Immature natural killer cell (primary cell): ENCODE measurements around the gene LSS. TPM values are rescaled to one million over a fixed set of nuclear protein-coding genes. Genes with fewer than 3 reads are reported as not detected.

ENCODE experiments used
- DNase-seq, 3 donors: peaks; one replicate each; pipeline ENCODE4 v3.0.0; 2022; ENCODE audit warnings: mixed read lengths in 1 of 3
- H3K27ac Mint-ChIP-seq, 6 donors: one replicate each; pipeline ENCODE4 v1.8.0; 2020; ENCODE audit warnings: mixed read lengths in 6 of 6, mild to moderate bottlenecking in 5 of 6, inconsistent platforms in 4 of 6, moderate library complexity in 3 of 6
- H3K27me3 Mint-ChIP-seq, 3 donors: one replicate each; pipeline ENCODE4 v1.8.0; 2020 to 2021; ENCODE audit warnings: low read depth in 3 of 3, mild to moderate bottlenecking in 3 of 3, mixed read lengths in 3 of 3, moderate library complexity in 3 of 3, inconsistent platforms in 1 of 3
- H3K36me3 Mint-ChIP-seq, 3 donors: one replicate each; pipeline ENCODE4 v1.8.0; 2020; ENCODE audit warnings: mixed read lengths in 3 of 3, inconsistent platforms in 2 of 3, mild to moderate bottlenecking in 2 of 3
- H3K4me1 Mint-ChIP-seq, 2 donors: one replicate each; pipeline ENCODE4 v1.8.0; 2020; ENCODE audit warnings: inconsistent platforms in 2 of 2, mild to moderate bottlenecking in 2 of 2, mixed read lengths in 2 of 2, moderate library complexity in 1 of 2
- H3K4me3 Mint-ChIP-seq, 5 donors: one replicate each; pipeline ENCODE4 v1.8.0; 2020; ENCODE audit warnings: mild to moderate bottlenecking in 5 of 5, mixed read lengths in 5 of 5, inconsistent platforms in 3 of 5, moderate library complexity in 3 of 5
- H3K9me3 Mint-ChIP-seq, 6 donors: one replicate each; pipeline ENCODE4 v1.8.0; 2020; ENCODE audit warnings: mild to moderate bottlenecking in 6 of 6, mixed read lengths in 6 of 6, inconsistent platforms in 4 of 6, moderate library complexity in 3 of 6
- polyA plus RNA-seq, 3 donors: library from polyadenylated mRNA; unstranded; fragments of 300-500 nt; fragmentation: Illumina TruSeq; gene quantifications; one replicate each; pipeline ENCODE4 v1.2.3, GENCODE V29; 2021

LSS gene
- polyA plus RNA-seq, result 10 to 100 TPM; 11.3 to 26.2 (median 13.9) TPM

DNA sequence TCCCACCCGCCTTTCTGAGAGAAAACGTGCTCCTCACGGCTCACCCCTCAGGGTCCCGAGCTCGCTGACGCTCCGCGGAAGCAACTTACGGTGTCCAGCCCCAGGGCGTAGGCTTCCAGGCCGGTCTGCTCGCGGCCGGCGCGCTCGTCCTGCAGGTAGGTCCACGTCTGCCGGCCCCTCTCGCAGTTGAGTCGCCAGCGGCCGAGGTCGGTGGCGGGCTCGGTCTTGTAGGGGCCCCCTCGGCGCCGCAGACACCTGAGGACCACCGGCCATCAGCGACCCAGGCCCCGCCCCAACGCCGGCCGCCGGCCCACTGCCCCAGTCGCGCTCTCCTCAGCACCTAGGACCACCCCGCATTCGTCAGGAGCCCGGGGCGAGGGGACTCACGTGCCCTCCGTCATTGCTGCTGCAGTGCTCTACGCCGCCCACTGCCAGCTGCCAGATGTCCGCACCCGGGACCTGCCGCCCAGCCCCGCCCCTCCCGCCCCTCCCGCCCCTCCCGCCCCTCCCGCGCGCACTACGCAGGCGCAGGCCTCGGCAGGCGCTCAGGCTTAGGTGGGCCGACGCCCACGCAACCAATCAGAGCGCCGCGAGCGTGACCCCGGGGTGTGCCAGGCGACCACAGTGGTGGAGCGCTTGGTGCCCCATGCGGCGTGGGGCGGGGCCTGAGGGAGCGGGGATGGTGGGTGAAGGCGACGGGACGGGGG lies at the start of gene LSS:
Gene LSS (minus strand): TSS at position 430 of the 707 bp plus-strand sequence. CDS start 29 bp downstream, at position 401.
- DNase-seq, result peak; percentile 97 to 98 (median 97)
- peaks cover 0 to 13% (median 2%) of the 10 kb centered on the region in 3 donors for H3K27me3 Mint-ChIP-seq
- H3K4me1 Mint-ChIP-seq, result peaks cover 60 to 79% of the 10 kb centered on the region in 2 donors
- H3K36me3 Mint-ChIP-seq, result peaks cover 0 to 12% (median 4%) of the 10 kb centered on the region in 3 donors
- no peaks in the 10 kb centered on the region for H3K9me3 Mint-ChIP-seq
- H3K4me3 Mint-ChIP-seq, result peak within 1 kb of the TSS; percentile 82 to 96 (median 94)
- H3K27ac Mint-ChIP-seq, result peak within 1 kb of the TSS; percentile 79 to 95 (median 92)

DNA sequence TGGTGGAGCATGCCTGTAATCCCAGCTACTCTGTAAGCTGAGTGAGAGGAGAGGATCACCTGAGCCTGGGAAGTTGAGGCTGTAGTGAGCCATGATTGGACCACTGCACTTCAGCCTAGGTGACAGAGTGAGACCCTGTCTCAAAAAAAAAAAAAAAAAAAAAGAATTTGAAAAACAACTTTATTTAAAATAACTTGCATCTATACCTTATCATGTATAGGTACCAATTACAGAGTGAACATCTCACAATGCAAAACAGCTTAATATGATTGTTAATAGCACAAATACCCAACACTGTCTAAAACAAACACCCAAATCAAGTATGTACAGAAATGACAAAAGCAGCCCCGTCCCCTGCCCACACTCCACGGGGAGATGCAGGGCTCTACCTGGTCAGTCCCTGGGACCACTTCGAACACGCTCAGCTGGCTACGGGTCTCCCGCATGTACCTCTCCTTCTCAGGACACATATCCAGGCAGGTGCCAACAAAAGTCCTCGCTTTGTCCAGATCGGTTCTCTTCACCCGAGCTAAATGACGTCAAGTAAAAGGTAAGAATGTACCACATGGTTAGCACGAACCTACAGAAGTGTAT lies 46.3 kb upstream of the LSS start:
- H3K4me1 Mint-ChIP-seq, result peaks cover 2 to 11% of the 10 kb centered on the region in 2 donors
- H3K9me3 Mint-ChIP-seq, result no peaks in the 10 kb centered on the region
- no peak overlapping the region for H3K4me3 Mint-ChIP-seq
- H3K27me3 Mint-ChIP-seq, result peaks cover 0 to 4% (median 0%) of the 10 kb centered on the region in 3 donors
- no peak for DNase-seq
- H3K27ac Mint-ChIP-seq, result peak overlapping the region in 3 of 6 donors; percentile 18 to 49 (median 34)
- peaks cover 28 to 62% (median 43%) of the 10 kb centered on the region in 3 donors for H3K36me3 Mint-ChIP-seq

DNA sequence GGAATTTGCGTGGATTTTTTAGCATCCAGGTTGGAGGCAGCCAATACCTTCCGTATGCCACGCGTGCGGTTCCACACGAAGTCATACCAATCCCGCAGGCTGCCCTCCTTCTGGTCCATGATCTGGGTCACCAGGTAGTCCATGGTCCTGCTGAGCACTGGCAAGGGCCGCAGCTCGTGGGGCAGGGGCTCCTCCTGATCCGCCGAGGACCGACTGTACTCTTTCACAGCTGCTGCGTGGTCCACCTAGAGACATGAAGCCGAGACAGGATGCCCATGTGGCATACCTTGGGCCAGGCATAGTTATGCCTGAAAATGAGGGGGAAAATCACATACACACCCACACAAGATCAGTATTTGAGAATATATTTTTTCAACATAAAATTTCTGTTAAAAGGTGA lies 44.8 kb upstream of the LSS start:
- no peak for DNase-seq
- peak overlapping the region in 2 of 6 donors; percentile 29 to 41 for H3K27ac Mint-ChIP-seq
- peaks cover 0 to 4% (median 0%) of the 10 kb centered on the region in 3 donors for H3K27me3 Mint-ChIP-seq
- peaks cover 2 to 11% of the 10 kb centered on the region in 2 donors for H3K4me1 Mint-ChIP-seq
- peaks cover 31 to 54% (median 39%) of the 10 kb centered on the region in 3 donors for H3K36me3 Mint-ChIP-seq
- H3K4me3 Mint-ChIP-seq, result no peak overlapping the region
- no peaks in the 10 kb centered on the region for H3K9me3 Mint-ChIP-seq

DNA sequence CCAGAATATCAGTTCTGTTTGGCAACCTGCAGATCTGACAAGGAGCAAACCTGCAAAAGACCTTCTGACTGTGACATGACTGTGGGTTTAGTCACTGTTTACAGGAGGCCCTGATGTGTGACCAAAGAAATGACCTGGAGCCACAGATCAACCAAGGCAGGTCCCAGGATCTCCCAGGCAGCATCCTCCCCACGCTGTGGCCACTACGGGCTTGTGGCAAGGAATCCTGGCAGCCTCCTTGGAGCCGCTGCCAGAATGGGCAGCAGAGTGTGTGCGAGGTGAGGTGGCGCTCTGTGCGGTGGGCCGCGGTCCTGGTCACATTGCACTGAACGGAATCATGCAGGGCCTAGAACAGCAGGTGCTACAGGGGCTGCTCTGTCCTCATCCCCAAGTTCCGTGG lies 40.9 kb upstream of the LSS start:
- peaks cover 0 to 2% (median 2%) of the 10 kb centered on the region in 3 donors for H3K27me3 Mint-ChIP-seq
- H3K36me3 Mint-ChIP-seq, result peaks cover 28 to 48% (median 31%) of the 10 kb centered on the region in 3 donors
- peak overlapping the region in 1 of 6 donors; percentile 0 for H3K27ac Mint-ChIP-seq
- DNase-seq, result no peak
- H3K4me1 Mint-ChIP-seq, result peaks cover 0 to 5% of the 10 kb centered on the region in 2 donors
- H3K4me3 Mint-ChIP-seq, result no peak overlapping the region
- H3K9me3 Mint-ChIP-seq, result no peaks in the 10 kb centered on the region

DNA sequence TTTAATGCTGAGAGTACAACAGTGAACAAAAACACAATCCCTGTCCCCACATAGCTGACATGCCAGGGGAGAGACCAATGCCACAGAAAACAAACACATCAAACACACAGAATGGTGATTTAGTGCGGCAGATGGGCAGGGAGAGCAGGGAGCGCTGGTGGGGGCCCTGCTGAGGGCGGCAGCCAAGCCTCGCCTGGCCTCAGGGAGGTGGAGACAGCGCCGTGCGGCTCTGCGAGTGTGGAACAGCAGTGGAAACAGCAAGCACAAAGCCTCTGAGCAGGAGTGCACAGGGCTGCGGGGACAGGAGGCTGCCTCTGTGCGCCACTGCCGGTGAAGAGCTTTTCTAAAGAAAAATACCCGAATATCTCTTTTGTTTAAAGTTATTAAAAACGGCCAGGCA lies 39.8 kb upstream of the LSS start:
- DNase-seq, result no peak
- H3K4me1 Mint-ChIP-seq, result peaks cover 0 to under 1% of the 10 kb centered on the region in 2 donors
- no peaks in the 10 kb centered on the region for H3K9me3 Mint-ChIP-seq
- peak overlapping the region in 1 of 6 donors; percentile 76 for H3K27ac Mint-ChIP-seq
- peaks cover 0 to 2% (median 0%) of the 10 kb centered on the region in 3 donors for H3K27me3 Mint-ChIP-seq
- no peak overlapping the region for H3K4me3 Mint-ChIP-seq
- H3K36me3 Mint-ChIP-seq, result peaks cover 20 to 37% (median 23%) of the 10 kb centered on the region in 3 donors

DNA sequence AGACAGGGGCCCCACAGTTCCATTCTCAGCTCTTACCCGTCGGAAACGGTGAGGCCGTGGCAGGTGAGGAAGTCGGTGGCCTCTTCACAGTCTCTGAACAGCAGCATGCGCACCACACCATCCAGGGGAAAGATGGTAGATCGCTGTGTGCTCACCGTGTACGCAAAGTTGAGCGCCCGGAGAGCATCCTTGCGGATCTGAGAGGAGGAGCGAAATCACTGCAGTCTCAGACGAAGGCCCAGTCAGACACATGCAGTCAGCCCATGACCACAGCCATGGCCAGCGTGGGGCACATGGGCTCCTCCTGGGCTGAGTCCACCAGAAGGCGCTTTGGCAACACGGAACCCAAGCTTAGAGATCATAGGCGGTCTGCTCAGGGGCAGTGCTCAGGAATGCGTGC lies 38.4 kb upstream of the LSS start:
- H3K27ac Mint-ChIP-seq, result peak overlapping the region in 1 of 6 donors; percentile 30
- peaks cover 11 to 32% (median 15%) of the 10 kb centered on the region in 3 donors for H3K36me3 Mint-ChIP-seq
- no peak overlapping the region for H3K4me3 Mint-ChIP-seq
- H3K9me3 Mint-ChIP-seq, result no peaks in the 10 kb centered on the region
- peaks cover 0 to 2% (median 0%) of the 10 kb centered on the region in 3 donors for H3K27me3 Mint-ChIP-seq
- DNase-seq, result no peak
- H3K4me1 Mint-ChIP-seq, result no peaks in the 10 kb centered on the region

DNA sequence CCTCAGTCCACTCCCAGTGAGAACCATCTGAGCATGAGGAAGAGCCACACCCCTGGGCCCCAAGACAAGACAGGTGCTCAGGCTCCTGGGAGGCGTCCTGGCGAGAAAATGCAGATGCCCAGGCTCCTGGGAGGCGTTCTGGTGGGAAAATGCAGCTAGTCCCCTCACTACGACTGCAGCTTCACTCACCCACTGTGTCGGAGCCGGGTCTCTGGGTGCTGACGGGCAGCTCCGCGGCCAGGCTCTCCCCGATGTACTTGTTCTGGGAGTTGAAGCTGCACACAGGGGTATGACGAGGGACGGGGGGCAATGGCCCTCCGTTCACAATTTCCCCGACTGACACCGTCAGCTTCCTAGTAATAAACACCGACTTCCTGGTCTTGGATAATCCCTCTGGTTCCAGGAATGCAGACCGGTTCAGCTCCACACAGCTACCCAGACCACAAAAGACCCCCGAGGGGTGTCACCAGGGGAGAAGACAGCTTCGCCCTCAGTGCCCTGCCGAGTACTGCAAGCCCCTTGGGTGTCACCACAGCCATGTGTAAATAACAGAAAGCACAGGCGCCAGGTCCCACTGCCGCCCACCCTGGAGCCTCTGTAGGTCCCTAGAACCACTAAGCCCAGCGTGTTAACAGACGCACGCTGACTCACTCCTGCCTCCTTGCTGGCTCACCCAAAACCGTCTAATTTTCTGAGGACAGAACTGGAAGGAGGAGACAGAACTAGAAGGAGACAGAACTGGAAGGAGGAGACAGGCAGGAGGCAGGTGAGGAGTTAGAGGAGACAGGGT lies 37.4 kb upstream of the LSS start:
- Mint-ChIP-seq H3K4me3 (no peak overlapping the region), H3K36me3 (peaks cover 13 to 34% (median 13%) of the 10 kb centered on the region in 3 donors), H3K4me1 (no peaks in the 10 kb centered on the region), H3K9me3 (no peaks in the 10 kb centered on the region), H3K27ac (peak overlapping the region in 1 of 6 donors; percentile 74), H3K27me3 (peaks cover 0 to 2% (median 0%) of the 10 kb centered on the region in 3 donors)
- no peak for DNase-seq

DNA sequence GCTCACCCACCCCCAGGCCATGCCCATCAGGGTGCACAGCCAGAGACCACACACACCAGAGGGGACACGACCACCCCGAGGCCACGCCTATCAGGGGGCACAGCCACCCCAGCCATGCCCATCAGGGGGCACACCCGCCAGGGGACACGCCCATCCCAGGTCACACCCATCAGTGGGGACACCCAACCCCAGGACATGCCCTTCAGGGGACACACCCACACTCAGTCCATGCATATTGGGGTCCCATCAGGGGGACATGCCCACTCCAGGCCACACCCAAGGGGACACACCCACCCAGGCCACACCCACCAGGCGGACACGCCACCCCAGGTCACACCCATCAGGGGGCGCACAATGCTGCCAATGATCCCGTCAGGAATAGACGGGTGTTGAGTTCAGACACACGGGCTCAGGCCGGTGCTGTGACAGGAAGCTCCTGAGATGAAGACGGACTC lies 36.1 kb upstream of the LSS start:
- Mint-ChIP-seq H3K9me3 (no peaks in the 10 kb centered on the region), H3K27ac (no peak overlapping the region), H3K27me3 (peaks cover 0 to 2% (median 0%) of the 10 kb centered on the region in 3 donors), H3K4me1 (no peaks in the 10 kb centered on the region), H3K36me3 (peaks cover 9 to 31% (median 14%) of the 10 kb centered on the region in 3 donors), H3K4me3 (no peak overlapping the region)
- DNase-seq, result no peak

DNA sequence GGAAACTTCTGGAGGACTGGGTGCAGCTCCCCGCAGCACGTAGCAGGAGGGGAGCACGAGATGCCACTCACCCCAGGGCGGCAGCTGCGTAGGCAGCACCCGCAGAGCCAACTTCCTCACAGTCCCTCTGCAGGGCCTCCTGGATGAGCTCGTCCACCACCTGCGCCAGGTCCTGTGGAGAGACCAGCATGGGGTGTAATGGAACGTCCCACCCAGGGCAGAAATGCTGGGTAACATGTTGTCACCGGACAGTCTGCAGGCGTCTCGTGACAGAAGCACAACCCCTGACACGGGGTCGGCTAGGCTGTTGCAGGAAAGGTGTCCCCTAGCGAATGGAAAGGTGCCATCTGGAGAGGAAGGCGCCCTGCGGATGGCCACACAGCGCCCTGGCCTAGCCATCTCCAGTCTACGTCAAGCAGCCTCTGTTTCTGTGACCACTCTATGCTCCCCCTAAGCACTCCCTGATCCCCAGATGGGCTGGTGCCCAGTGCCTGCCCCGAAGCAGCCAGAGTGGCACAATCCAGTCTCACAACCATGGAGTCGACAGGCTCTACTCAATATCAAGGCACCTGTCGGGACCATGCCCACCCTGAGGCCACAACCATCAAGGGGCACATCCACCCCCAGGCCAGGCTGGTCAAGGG lies 35.6 kb upstream of the LSS start:
- Mint-ChIP-seq H3K4me1 (no peaks in the 10 kb centered on the region), H3K27me3 (peaks cover 0 to 2% (median 0%) of the 10 kb centered on the region in 3 donors), H3K27ac (no peak overlapping the region), H3K36me3 (peaks cover 9 to 30% (median 14%) of the 10 kb centered on the region in 3 donors), H3K9me3 (no peaks in the 10 kb centered on the region), H3K4me3 (no peak overlapping the region)
- no peak for DNase-seq

DNA sequence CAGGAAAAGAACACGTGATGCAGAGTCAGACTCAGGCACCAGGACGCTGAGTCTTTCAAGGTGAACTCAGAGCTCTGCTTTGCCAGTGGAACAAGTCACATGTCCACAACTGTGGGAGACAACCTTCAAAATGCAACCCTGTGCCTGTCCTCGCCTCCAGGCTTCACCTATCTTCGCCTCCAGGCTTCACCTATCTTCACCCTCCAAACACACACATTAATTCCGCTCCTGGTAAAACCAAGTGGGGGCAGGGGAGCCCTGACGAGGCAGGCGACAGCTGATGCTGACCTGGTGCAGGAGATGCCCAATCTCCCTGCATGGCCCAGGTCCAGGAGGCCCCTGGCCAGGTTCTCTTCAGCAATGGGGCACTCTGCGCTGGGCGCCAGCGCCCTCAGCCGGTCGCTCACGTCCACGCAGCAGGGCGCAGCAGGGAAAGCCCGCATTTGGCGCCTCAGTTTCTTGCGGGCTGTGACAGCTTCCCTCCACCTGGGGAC lies 28.0 kb upstream of the LSS start:
- peaks cover 29 to 34% of the 10 kb centered on the region in 2 donors for H3K4me1 Mint-ChIP-seq
- H3K9me3 Mint-ChIP-seq, result no peaks in the 10 kb centered on the region
- peak overlapping the region in 1 of 6 donors; percentile 12 for H3K27ac Mint-ChIP-seq
- peaks cover 0 to 10% (median 0%) of the 10 kb centered on the region in 3 donors for H3K27me3 Mint-ChIP-seq
- H3K4me3 Mint-ChIP-seq, result no peak overlapping the region
- H3K36me3 Mint-ChIP-seq, result peaks cover 25 to 47% (median 29%) of the 10 kb centered on the region in 3 donors
- no peak for DNase-seq

DNA sequence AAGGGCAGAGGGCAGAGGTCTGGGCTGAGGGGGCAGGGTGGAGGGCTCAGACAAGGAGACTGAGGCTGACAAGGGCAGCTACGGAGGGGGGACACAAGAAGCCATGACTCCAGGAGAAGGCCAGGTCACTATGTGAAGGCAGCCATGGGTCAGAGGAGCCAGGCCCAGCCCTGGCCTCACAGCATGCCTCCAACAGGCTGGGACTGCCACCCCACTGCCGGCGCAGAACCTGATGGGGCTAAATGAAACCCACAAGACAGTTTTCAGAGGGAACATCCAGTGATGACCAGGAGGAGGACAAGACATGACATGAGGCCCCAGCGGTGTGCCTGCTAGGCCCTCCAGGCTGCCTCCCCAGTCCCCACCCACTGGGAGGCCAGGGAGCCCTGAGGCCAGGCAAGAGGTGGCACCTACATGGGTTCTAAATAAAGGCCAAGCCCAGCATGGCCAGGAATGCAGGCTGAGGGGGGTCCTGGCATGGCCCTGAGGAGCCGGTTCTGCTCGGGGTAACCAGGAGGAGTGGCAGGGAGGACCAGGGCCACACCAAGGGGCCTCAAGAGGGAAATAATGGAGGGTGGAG lies 27.3 kb upstream of the LSS start:
- Mint-ChIP-seq H3K27me3 (peaks cover 0 to 10% (median 0%) of the 10 kb centered on the region in 3 donors), H3K36me3 (peaks cover 27 to 46% (median 28%) of the 10 kb centered on the region in 3 donors), H3K4me1 (peaks cover 36 to 37% of the 10 kb centered on the region in 2 donors), H3K4me3 (no peak overlapping the region), H3K27ac (peak overlapping the region in 2 of 6 donors; percentile 94 to 95), H3K9me3 (no peaks in the 10 kb centered on the region)
- DNase-seq, result no peak

DNA sequence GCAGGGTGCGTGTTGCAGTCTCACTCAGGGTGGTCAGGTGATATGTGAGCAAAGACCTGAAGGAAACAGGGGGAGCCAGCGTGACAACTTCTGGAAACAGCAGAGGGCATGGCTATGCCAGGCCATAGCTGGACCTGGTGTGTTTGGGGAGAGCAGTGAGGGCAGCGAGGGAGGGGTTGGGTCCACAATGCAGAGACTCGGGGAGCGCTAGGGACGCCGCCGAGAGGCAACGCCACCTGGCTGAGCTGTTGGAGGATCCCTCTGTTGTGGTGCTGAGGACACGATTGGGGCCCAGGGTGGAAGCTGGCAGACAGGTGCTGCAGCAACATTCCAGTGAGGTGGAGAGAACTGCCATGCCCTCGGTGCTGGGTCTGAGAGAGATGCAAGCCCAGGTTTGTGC lies 26.6 kb upstream of the LSS start:
- peaks cover 0 to 10% (median 0%) of the 10 kb centered on the region in 3 donors for H3K27me3 Mint-ChIP-seq
- H3K9me3 Mint-ChIP-seq, result no peaks in the 10 kb centered on the region
- peaks cover 31 to 48% (median 31%) of the 10 kb centered on the region in 3 donors for H3K36me3 Mint-ChIP-seq
- DNase-seq, result no peak
- H3K4me3 Mint-ChIP-seq, result no peak overlapping the region
- peaks cover 42 to 44% of the 10 kb centered on the region in 2 donors for H3K4me1 Mint-ChIP-seq
- H3K27ac Mint-ChIP-seq, result peak overlapping the region; percentile 79 to 98 (median 94)
